H1 (cell line): ENCODE results near the gene GSK3B. TPM values are rescaled to one million over a fixed set of nuclear protein-coding genes. Genes with fewer than 3 reads are reported as not detected.

Experiments used
- ASH2L ChIP-seq: fragments of 200-600, 300-600 bp; sonication (generic); IDR thresholded peaks from one replicate; pipeline ENCODE4 v1.7.1; 2017; ENCODE audit warnings: low read length
- BCL11A ChIP-seq, 2 experiments: IDR thresholded peaks; one replicate each; pipeline ENCODE4 v1.6.1; 2011; ENCODE audit warnings: low read depth in 2 of 2, low read length in 2 of 2, mild to moderate bottlenecking in 2 of 2
- HDAC6 ChIP-seq: IDR thresholded peaks from one replicate; pipeline ENCODE4 v1.7.1; 2012; ENCODE audit warnings: low read depth, mild to moderate bottlenecking, inconsistent platforms, low read length, moderate library complexity
- JUND ChIP-seq: IDR thresholded peaks from 2 replicates; pipeline ENCODE4 v1.6.1; 2011; ENCODE audit warnings: mild to moderate bottlenecking, improper control_type of control experiment, low read length
- POU5F1 ChIP-seq: IDR thresholded peaks from 2 replicates; pipeline ENCODE4 v1.6.1; 2011; ENCODE audit warnings: low read depth, mild to moderate bottlenecking, low read length, moderate library complexity
- ZNF274 ChIP-seq: IDR thresholded peaks from 2 replicates; pipeline ENCODE4 v1.7.0; 2012; ENCODE audit warnings: low read length, borderline replicate concordance; ENCODE audit errors: extremely low read depth
- polyA plus RNA-seq, 7 experiments: library from polyadenylated mRNA; depleted of rRNA in 3 of 7; stranded (reverse) in 5 of 7; unstranded in 2 of 7; fragments of >200 nt in 5 of 7; fragments of 200-250 nt in 2 of 7; gene quantifications; 1 replicate in 5 of 7; 2 replicates in 1 of 7; 4 replicates in 1 of 7; pipeline versions ENCODE4 v1.2.1 to v1.2.3, GENCODE V29; 2011 to 2013; ENCODE audit warnings: missing spikeins in 2 of 7, mixed read lengths in 2 of 7
- total RNA-seq: library from RNA; stranded (reverse); fragmentation: NEBNext Ultra II Directional; extraction: Animal tissue kit (Norgen Biotek cat#: 25700); gene quantifications from 2 replicates; pipeline ENCODE4 v1.2.1, GENCODE V29; 2021
- TF ChIP-seq, protein P1 (sequence below): fragments of 300-600 bp; sonication (generic); IDR thresholded peaks from 2 replicates; pipeline ENCODE4 v1.7.1; 2012; ENCODE audit warnings: low read length, moderate library complexity, mild to moderate bottlenecking, inconsistent platforms; ENCODE audit not compliant: insufficient replicate concordance
- TF ChIP-seq, protein P2 (sequence below): IDR thresholded peaks from 2 replicates; pipeline ENCODE4 v1.6.1; 2012; ENCODE audit warnings: low read length, inconsistent platforms
- TF ChIP-seq, protein P3 (sequence below): IDR thresholded peaks from 2 replicates; pipeline ENCODE4 v1.6.1; 2011; ENCODE audit warnings: low read depth, mild to moderate bottlenecking, low read length; ENCODE audit not compliant: insufficient read depth

GSK3B gene
- total and polyA plus RNA-seq, 2 of the 8 experiments (the other 6 are each of a cell fraction or from before 2014, with no cell fraction given), result 24.2 to 50.7 TPM

DNA sequence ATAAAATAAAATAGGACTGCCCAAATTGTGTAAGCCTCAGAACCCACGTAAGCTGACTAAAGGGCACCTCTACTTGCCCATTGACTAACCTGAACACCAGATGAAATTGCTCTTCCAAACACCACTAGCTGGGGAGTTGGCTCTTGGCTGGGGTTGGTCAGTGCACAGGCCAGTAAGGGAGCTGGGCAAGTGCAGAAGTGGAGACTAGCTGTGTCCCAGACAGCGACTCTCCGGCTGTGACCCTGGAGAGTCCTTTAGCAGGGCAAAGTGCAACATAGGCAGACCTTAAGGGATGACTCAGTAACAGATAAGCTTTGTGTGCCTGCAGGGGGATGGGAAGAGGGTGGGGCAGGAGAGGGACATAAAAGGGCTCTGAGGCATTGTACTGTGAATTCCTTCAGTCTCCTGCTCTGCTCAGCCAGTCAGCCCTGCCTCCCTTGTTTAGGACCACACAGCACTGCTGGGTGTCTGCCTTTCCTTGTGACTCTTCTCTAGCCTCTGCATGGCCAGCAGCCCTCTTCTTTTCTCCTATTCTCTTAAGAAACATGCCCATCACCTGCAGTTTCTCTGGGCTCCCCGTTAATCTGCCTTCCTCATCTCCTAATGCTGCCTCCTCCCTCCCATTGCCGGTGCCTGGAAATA is 299.2 kb downstream of the GSK3B start (continued):
- TF ChIP-seq, protein P1, sequence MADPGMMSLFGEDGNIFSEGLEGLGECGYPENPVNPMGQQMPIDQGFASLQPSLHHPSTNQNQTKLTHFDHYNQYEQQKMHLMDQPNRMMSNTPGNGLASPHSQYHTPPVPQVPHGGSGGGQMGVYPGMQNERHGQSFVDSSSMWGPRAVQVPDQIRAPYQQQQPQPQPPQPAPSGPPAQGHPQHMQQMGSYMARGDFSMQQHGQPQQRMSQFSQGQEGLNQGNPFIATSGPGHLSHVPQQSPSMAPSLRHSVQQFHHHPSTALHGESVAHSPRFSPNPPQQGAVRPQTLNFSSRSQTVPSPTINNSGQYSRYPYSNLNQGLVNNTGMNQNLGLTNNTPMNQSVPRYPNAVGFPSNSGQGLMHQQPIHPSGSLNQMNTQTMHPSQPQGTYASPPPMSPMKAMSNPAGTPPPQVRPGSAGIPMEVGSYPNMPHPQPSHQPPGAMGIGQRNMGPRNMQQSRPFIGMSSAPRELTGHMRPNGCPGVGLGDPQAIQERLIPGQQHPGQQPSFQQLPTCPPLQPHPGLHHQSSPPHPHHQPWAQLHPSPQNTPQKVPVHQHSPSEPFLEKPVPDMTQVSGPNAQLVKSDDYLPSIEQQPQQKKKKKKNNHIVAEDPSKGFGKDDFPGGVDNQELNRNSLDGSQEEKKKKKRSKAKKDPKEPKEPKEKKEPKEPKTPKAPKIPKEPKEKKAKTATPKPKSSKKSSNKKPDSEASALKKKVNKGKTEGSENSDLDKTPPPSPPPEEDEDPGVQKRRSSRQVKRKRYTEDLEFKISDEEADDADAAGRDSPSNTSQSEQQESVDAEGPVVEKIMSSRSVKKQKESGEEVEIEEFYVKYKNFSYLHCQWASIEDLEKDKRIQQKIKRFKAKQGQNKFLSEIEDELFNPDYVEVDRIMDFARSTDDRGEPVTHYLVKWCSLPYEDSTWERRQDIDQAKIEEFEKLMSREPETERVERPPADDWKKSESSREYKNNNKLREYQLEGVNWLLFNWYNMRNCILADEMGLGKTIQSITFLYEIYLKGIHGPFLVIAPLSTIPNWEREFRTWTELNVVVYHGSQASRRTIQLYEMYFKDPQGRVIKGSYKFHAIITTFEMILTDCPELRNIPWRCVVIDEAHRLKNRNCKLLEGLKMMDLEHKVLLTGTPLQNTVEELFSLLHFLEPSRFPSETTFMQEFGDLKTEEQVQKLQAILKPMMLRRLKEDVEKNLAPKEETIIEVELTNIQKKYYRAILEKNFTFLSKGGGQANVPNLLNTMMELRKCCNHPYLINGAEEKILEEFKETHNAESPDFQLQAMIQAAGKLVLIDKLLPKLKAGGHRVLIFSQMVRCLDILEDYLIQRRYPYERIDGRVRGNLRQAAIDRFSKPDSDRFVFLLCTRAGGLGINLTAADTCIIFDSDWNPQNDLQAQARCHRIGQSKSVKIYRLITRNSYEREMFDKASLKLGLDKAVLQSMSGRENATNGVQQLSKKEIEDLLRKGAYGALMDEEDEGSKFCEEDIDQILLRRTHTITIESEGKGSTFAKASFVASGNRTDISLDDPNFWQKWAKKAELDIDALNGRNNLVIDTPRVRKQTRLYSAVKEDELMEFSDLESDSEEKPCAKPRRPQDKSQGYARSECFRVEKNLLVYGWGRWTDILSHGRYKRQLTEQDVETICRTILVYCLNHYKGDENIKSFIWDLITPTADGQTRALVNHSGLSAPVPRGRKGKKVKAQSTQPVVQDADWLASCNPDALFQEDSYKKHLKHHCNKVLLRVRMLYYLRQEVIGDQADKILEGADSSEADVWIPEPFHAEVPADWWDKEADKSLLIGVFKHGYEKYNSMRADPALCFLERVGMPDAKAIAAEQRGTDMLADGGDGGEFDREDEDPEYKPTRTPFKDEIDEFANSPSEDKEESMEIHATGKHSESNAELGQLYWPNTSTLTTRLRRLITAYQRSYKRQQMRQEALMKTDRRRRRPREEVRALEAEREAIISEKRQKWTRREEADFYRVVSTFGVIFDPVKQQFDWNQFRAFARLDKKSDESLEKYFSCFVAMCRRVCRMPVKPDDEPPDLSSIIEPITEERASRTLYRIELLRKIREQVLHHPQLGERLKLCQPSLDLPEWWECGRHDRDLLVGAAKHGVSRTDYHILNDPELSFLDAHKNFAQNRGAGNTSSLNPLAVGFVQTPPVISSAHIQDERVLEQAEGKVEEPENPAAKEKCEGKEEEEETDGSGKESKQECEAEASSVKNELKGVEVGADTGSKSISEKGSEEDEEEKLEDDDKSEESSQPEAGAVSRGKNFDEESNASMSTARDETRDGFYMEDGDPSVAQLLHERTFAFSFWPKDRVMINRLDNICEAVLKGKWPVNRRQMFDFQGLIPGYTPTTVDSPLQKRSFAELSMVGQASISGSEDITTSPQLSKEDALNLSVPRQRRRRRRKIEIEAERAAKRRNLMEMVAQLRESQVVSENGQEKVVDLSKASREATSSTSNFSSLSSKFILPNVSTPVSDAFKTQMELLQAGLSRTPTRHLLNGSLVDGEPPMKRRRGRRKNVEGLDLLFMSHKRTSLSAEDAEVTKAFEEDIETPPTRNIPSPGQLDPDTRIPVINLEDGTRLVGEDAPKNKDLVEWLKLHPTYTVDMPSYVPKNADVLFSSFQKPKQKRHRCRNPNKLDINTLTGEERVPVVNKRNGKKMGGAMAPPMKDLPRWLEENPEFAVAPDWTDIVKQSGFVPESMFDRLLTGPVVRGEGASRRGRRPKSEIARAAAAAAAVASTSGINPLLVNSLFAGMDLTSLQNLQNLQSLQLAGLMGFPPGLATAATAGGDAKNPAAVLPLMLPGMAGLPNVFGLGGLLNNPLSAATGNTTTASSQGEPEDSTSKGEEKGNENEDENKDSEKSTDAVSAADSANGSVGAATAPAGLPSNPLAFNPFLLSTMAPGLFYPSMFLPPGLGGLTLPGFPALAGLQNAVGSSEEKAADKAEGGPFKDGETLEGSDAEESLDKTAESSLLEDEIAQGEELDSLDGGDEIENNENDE, result no peak
- TF ChIP-seq HDAC6 (no peak), POU5F1 (no peak), ASH2L (peak; percentile 85), JUND (peak; percentile 77), BCL11A (IDR thresholded peaks at IDR 0.05; ENCODE audit: low read depth in 2 of 2, low read length in 2 of 2) (no peak), ZNF274 (no peak)
- TF ChIP-seq, protein P2, sequence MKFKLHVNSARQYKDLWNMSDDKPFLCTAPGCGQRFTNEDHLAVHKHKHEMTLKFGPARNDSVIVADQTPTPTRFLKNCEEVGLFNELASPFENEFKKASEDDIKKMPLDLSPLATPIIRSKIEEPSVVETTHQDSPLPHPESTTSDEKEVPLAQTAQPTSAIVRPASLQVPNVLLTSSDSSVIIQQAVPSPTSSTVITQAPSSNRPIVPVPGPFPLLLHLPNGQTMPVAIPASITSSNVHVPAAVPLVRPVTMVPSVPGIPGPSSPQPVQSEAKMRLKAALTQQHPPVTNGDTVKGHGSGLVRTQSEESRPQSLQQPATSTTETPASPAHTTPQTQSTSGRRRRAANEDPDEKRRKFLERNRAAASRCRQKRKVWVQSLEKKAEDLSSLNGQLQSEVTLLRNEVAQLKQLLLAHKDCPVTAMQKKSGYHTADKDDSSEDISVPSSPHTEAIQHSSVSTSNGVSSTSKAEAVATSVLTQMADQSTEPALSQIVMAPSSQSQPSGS, result no peak
- TF ChIP-seq, protein P3, sequence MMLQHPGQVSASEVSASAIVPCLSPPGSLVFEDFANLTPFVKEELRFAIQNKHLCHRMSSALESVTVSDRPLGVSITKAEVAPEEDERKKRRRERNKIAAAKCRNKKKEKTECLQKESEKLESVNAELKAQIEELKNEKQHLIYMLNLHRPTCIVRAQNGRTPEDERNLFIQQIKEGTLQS, result no peak
